LNCAP (cell line): ENCODE results near the gene MRPL55.

Experiments used
- CTCF ChIP-seq: fragments of 450-650 bp; IDR thresholded peaks from 2 replicates; pipeline ENCODE4 v1.5.1; 2017; ENCODE audit warnings: mild to moderate bottlenecking

MRPL55 gene

GRCh38 chr1:228125185-228125584, 16.1 kb upstream of the MRPL55 start:
- TF ChIP-seq CTCF, result no peak

- TF ChIP-seq CTCF, result no peak
Measured at GRCh38 chr1:228123505-228123904, 14.4 kb upstream of the MRPL55 start.

- no peak for TF ChIP-seq CTCF
Measured at GRCh38 chr1:228122921-228123441, 13.9 kb upstream of the MRPL55 start.

- no peak for TF ChIP-seq CTCF
Measured at GRCh38 chr1:228120857-228121489, 11.9 kb upstream of the MRPL55 start.

GRCh38 chr1:228120351-228120750, 11.3 kb upstream of the MRPL55 start:
- TF ChIP-seq CTCF, result no peak

GRCh38 chr1:228118040-228118439, 8.9 kb upstream of the MRPL55 start:
- TF ChIP-seq CTCF, result no peak

GRCh38 chr1:228117335-228117734, 8.2 kb upstream of the MRPL55 start:
- no peak for TF ChIP-seq CTCF

- TF ChIP-seq CTCF, result no peak
Measured at GRCh38 chr1:228114827-228115226, 5.7 kb upstream of the MRPL55 start.
